Hepatocyte (in vitro differentiated cells): ENCODE results near the gene KIRREL3. TPM values are rescaled to one million over a fixed set of nuclear protein-coding genes. Genes with fewer than 3 reads are reported as not detected.

Experiments used
- DNase-seq: peaks from one replicate; pipeline ENCODE4 v3.0.0-alpha.2; 2016; ENCODE audit warnings: low spot score
- H2AFZ ChIP-seq: fragments of 200-600 bp; sonication (generic); 2 replicates; pipeline ENCODE4 v1.6.0; 2016; ENCODE audit warnings: antibody characterized with exemption, mild to moderate bottlenecking
- H3K27ac ChIP-seq: fragments of 200-600 bp; sonication (generic); 2 replicates; pipeline ENCODE4 v1.5.1; 2016; ENCODE audit warnings: mild to moderate bottlenecking
- H3K27me3 ChIP-seq: fragments of 200-600 bp; sonication (generic); 2 replicates; pipeline ENCODE4 v1.6.1; 2016
- H3K36me3 ChIP-seq: fragments of 200-600 bp; sonication (generic); replicated peaks from 2 replicates; pipeline ENCODE4 v1.5.1; 2016; ENCODE audit warnings: low read depth; ENCODE audit not compliant: insufficient read depth
- H3K4me1 ChIP-seq: fragments of 200-600 bp; sonication (generic); 2 replicates; pipeline ENCODE4 v1.5.1; 2016; ENCODE audit warnings: mild to moderate bottlenecking, moderate library complexity; ENCODE audit not compliant: insufficient read depth
- H3K4me2 ChIP-seq: fragments of 200-600 bp; sonication (generic); 2 replicates; pipeline ENCODE4 v1.6.0; 2016
- H3K4me3 ChIP-seq: fragments of 200-600 bp; sonication (generic); 2 replicates; pipeline ENCODE4 v1.5.1; 2016; ENCODE audit warnings: mild to moderate bottlenecking
- H3K79me2 ChIP-seq: fragments of 200-600 bp; sonication (generic); 2 replicates; pipeline ENCODE4 v1.6.0; 2017; ENCODE audit warnings: mild to moderate bottlenecking
- H3K9me2 ChIP-seq: fragments of 200-600 bp; sonication (generic); replicated peaks from 2 replicates; pipeline ENCODE4 v1.6.0; 2017; ENCODE audit warnings: mild to moderate bottlenecking; ENCODE audit not compliant: insufficient read depth
- H3K9me3 ChIP-seq: fragments of 200-600 bp; sonication (generic); 2 replicates; pipeline ENCODE4 v1.5.1; 2016; ENCODE audit warnings: low read depth, mild to moderate bottlenecking
- H4K20me1 ChIP-seq: fragments of 200-600 bp; sonication (generic); 2 replicates; pipeline ENCODE4 v1.6.0; 2016; ENCODE audit warnings: mild to moderate bottlenecking; ENCODE audit not compliant: insufficient read depth, poor library complexity, severe bottlenecking
- CTCF ChIP-seq: fragments of 200-600 bp; sonication (generic); IDR thresholded peaks from 2 replicates; pipeline ENCODE4 v1.5.1; 2016; ENCODE audit warnings: antibody characterized with exemption, mild to moderate bottlenecking; ENCODE audit not compliant: poor library complexity
- EZH2 ChIP-seq: fragments of 200-600 bp; sonication (generic); IDR thresholded peaks from 2 replicates; pipeline ENCODE4 v1.6.1; 2016; ENCODE audit warnings: antibody characterized with exemption, mild to moderate bottlenecking, borderline replicate concordance
- EZH2phosphoT487 ChIP-seq: fragments of 200-600 bp; sonication (generic); IDR thresholded peaks from one replicate; pipeline ENCODE4 v1.6.1; 2018; ENCODE audit warnings: antibody characterized with exemption, mild to moderate bottlenecking, low read depth, moderate library complexity; ENCODE audit not compliant: unreplicated experiment, severe bottlenecking
- WGBS: methylation state at CpG from one replicate; pipeline ENCODE4 v1.1.6; 2016; ENCODE audit warnings: low lambda C conversion rate; ENCODE audit errors: missing lambda C conversion rate; 5-methylcytosine and 5-hydroxymethylcytosine counted together
- polyA plus RNA-seq: library from polyadenylated mRNA; unstranded; fragments of >200 nt; fragmentation: Nextera tagmentation; extraction: Ambion mirVana; gene quantifications from 2 replicates; pipeline ENCODE4 v1.2.1, GENCODE V29; 2016
- total RNA-seq: library from RNA; depleted of rRNA; stranded (reverse); fragments of >200 nt; gene quantifications from 2 replicates; pipeline ENCODE4 v1.2.3, GENCODE V29; 2014

The KIRREL3 gene
- total and polyA plus RNA-seq, 2 experiments from 2014 or later, result 0.33 to 0.86 TPM

GRCh38 chr11:126527651-126528050 lies 472.9 kb downstream of the KIRREL3 start:
- no peak overlapping the region for H3K27ac ChIP-seq
- H3K79me2 ChIP-seq, result no peaks in the 10 kb centered on the region
- no peaks in the 10 kb centered on the region for H3K4me1 ChIP-seq
- 91% methylated on average over 5 of the region's 5 CpGs for WGBS
- TF ChIP-seq CTCF (no peak), EZH2 (no peak), EZH2phosphoT487 (no peak)
- H4K20me1 ChIP-seq, result no peaks in the 10 kb centered on the region
- H3K27me3 ChIP-seq, result peaks cover 22% of the 10 kb centered on the region
- H3K4me2 ChIP-seq, result no peak overlapping the region
- H2AFZ ChIP-seq, result no peak overlapping the region
- no peaks in the 10 kb centered on the region for H3K36me3 ChIP-seq
- H3K9me2 ChIP-seq, result no peaks in the 10 kb centered on the region
- no peak for DNase-seq
- no peaks in the 10 kb centered on the region for H3K9me3 ChIP-seq
- no peak overlapping the region for H3K4me3 ChIP-seq

- H3K27me3 ChIP-seq, result peaks cover 22% of the 10 kb centered on the region
- no peaks in the 10 kb centered on the region for H3K9me2 ChIP-seq
- H3K9me3 ChIP-seq, result no peaks in the 10 kb centered on the region
- H3K4me3 ChIP-seq, result no peak overlapping the region
- TF ChIP-seq CTCF, result no peak
- TF ChIP-seq EZH2, result no peak
- no peak for TF ChIP-seq EZH2phosphoT487
- DNase-seq, result no peak
- WGBS, result 85% methylated on average over 10 of the region's 10 CpGs
- H3K27ac ChIP-seq, result no peak overlapping the region
- no peak overlapping the region for H3K4me2 ChIP-seq
- no peak overlapping the region for H2AFZ ChIP-seq
- no peaks in the 10 kb centered on the region for H3K36me3 ChIP-seq
- no peaks in the 10 kb centered on the region for H3K4me1 ChIP-seq
- no peaks in the 10 kb centered on the region for H3K79me2 ChIP-seq
- no peaks in the 10 kb centered on the region for H4K20me1 ChIP-seq
Observed at GRCh38 chr11:126526471-126526870, 474.1 kb downstream of the KIRREL3 start.

- Histone ChIP-seq H3K27me3 (peaks cover 22% of the 10 kb centered on the region), H4K20me1 (no peaks in the 10 kb centered on the region), H3K4me2 (no peak overlapping the region), H3K27ac (no peak overlapping the region), H3K9me2 (no peaks in the 10 kb centered on the region), H3K79me2 (no peaks in the 10 kb centered on the region), H3K36me3 (no peaks in the 10 kb centered on the region), H3K4me1 (no peaks in the 10 kb centered on the region), H3K9me3 (no peaks in the 10 kb centered on the region), H3K4me3 (no peak overlapping the region), H2AFZ (no peak overlapping the region)
- WGBS, result 81% methylated on average over 4 of the region's 4 CpGs
- TF ChIP-seq EZH2 (no peak), EZH2phosphoT487 (no peak), CTCF (no peak)
- DNase-seq, result no peak
Observed at GRCh38 chr11:126525702-126526101, 474.9 kb downstream of the KIRREL3 start.

- Histone ChIP-seq H3K36me3 (no peaks in the 10 kb centered on the region), H3K4me1 (no peaks in the 10 kb centered on the region), H4K20me1 (no peaks in the 10 kb centered on the region), H3K79me2 (no peaks in the 10 kb centered on the region), H3K9me2 (no peaks in the 10 kb centered on the region), H3K9me3 (no peaks in the 10 kb centered on the region), H3K27ac (no peak overlapping the region), H3K27me3 (peaks cover 22% of the 10 kb centered on the region), H2AFZ (no peak overlapping the region), H3K4me2 (no peak overlapping the region), H3K4me3 (no peak overlapping the region)
- DNase-seq, result no peak
- WGBS, result 82% methylated on average over 10 of the region's 10 CpGs
- TF ChIP-seq EZH2phosphoT487, result no peak
- no peak for TF ChIP-seq CTCF
- no peak for TF ChIP-seq EZH2
Observed at GRCh38 chr11:126525216-126525615, 475.4 kb downstream of the KIRREL3 start.
